Stimulated activated memory B cell treated with anti-CD40 and anti-IgM and Interleukin-4, amounts not matched to agents 10 μg/mL and 1 μg/mL and 100 μg/mL, for 72 hours (primary cell): Measurements from ENCODE around the gene KREMEN2.

Experiments
- ATAC-seq: fragments of 150-1000 bp; cut with Tn5 transposase; 2 replicates; pipeline ENCODE4 v1.10.0; 2021
- H3K27ac Mint-ChIP-seq: one replicate; pipeline ENCODE4 v1.8.0; 2022; ENCODE audit warnings: mild to moderate bottlenecking, mixed read lengths
- H3K27me3 Mint-ChIP-seq: one replicate; pipeline ENCODE4 v1.8.0; 2022; ENCODE audit warnings: mixed read lengths
- H3K36me3 Mint-ChIP-seq: one replicate; pipeline ENCODE4 v1.8.0; 2022; ENCODE audit warnings: mixed read lengths
- H3K4me1 Mint-ChIP-seq: one replicate; pipeline ENCODE4 v1.8.0; 2022; ENCODE audit warnings: mixed read lengths
- H3K4me3 Mint-ChIP-seq: one replicate; pipeline ENCODE4 v1.8.0; 2022; ENCODE audit warnings: mild to moderate bottlenecking, moderate library complexity, mixed read lengths
- H3K9me3 Mint-ChIP-seq: one replicate; pipeline ENCODE4 v1.8.0; 2022; ENCODE audit warnings: mixed read lengths

The KREMEN2 gene

DNA sequence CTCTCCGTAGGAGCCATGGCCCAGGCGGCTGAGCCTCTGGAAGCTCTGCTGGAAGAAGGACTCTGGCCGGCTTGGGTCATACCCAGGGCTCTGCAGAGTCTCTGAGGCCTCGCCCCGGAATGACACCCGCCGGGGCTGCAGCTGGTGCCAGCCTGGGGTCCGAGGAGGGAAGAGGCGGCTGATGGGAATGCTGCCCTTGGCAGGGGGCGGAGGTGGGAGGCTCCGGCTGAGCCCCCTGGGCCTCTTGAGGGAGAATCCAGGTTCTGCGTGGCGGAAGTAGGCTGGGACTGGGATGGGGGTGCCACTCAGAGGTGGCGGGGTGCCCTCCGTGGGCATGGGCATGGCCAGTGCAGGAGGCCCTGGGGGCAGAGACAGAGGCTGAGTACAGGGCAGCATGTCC, 12.6 kb downstream of the KREMEN2 start:
- H3K27ac Mint-ChIP-seq = no peak overlapping the region
- peaks cover 32% of the 10 kb centered on the region for H3K27me3 Mint-ChIP-seq

DNA sequence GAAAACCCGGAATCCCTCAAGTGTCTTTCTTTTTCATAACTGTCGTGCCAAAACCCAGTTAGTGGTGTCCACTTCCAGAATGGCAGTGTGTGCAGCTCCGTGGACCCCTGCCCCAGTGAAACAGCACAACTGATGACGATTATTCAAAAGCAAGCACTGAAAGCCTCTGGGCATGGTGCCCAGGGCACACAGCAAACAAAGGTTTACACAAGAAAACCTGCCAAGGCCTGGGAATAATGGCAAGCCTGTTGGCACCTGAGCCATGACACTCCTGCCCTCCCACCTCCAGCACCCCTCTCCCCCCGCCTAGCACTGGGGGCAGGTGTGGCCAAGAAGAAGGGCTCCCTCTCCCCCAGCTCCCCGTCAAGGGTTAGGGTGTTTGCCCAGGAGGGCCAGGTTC, 13.4 kb downstream of the KREMEN2 start:
- H3K27ac Mint-ChIP-seq = no peak overlapping the region
- no peak for ATAC-seq
- peaks cover 24% of the 10 kb centered on the region for H3K27me3 Mint-ChIP-seq
- H3K4me1 Mint-ChIP-seq = peaks cover 10% of the 10 kb centered on the region
- no peak overlapping the region for H3K4me3 Mint-ChIP-seq
- peaks cover 4% of the 10 kb centered on the region for H3K36me3 Mint-ChIP-seq
- H3K9me3 Mint-ChIP-seq = no peaks in the 10 kb centered on the region

More for the DNA sequence above, 12.6 kb downstream of the KREMEN2 start:
- Mint-ChIP-seq H3K36me3 (peaks cover 11% of the 10 kb centered on the region), H3K4me1 (peaks cover 13% of the 10 kb centered on the region), H3K9me3 (no peaks in the 10 kb centered on the region), H3K4me3 (no peak overlapping the region)
- no peak for ATAC-seq

DNA sequence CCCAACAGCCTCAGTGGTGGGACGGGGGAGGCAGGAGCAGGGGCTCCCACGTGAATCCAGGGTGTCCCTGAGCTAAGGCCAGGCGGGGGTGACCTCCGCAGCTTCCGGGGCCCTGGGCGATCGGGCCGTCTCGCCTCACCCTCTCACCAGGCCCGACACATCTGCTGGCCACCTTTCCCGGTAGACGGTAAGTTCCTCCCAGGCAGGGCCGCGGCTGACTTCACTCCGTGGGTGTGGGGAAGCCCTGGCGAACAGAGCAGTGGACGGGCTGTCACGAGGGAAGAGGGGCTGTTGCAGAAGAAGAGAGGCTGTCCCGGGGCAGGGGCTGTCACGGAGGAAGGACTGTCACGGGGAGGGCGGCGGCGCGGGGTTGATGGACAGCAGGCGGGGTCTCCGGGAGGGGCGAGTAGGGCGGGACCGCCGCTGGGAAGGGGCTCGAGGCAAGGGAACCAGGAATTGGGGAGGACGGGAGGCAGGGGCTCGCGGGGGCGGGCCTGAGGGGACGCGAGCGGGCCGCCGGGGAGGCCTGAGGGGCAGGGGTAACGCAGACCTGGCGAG, 15.7 kb downstream of the KREMEN2 start:
- Mint-ChIP-seq H3K9me3 (no peaks in the 10 kb centered on the region), H3K27ac (peak overlapping the region; percentile 88), H3K4me1 (peaks cover 23% of the 10 kb centered on the region), H3K27me3 (peaks cover 17% of the 10 kb centered on the region), H3K4me3 (peak overlapping the region; percentile 89), H3K36me3 (no peaks in the 10 kb centered on the region)
- ATAC-seq = no peak

DNA sequence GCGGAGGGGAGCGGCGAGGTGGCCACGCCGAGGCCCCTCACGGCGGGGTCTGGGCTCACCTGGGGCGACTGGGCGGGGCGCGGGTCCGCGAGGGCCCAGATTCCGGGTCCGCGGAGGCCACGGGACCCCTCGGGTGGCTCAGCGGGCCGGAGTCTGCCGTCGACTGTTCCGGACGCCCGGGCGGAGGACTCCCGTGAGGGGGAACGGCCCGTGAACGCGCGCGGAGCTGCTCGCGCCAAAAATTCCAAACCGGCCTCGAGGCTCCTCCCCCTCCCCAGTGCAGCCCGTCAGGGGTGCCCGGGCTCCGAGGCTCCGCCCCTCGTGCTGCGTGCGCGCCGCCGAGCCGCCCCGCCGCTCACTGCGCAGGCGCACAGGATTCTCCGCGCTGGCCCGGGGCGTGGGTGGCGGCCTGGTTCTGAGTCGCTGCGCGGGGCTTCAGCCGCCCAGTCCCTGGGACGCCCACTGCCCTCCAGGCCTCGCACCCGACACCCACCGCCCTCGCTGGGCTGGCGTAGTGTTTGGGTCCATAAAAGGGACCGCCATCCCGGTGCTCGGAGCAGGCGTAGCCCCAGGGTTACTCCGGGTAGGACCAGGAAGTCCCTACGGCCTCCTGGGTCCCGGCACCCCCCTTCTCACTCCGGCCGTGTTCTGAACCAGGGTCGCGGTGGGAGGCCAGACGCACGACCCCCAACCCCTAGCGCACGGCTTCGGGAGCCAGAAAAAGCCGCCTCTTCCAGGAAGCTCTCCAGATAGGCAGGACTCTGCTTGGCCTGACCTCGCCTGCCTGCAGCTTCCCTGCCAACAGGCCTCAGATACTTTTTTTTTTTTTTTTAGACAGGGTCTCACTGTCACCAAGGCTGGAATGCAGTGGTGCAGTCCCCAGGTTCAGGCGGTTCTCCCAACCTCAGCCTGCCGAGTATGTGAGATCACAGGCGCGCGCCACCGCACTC, 16.4 kb downstream of the KREMEN2 start, which contains the start of gene PKMYT1:
Gene PKMYT1 (minus strand): TSS at position 220 of the 950 bp plus-strand sequence. CDS start 789 bp downstream, outside the sequence.
- peak; percentile 91 for ATAC-seq

DNA sequence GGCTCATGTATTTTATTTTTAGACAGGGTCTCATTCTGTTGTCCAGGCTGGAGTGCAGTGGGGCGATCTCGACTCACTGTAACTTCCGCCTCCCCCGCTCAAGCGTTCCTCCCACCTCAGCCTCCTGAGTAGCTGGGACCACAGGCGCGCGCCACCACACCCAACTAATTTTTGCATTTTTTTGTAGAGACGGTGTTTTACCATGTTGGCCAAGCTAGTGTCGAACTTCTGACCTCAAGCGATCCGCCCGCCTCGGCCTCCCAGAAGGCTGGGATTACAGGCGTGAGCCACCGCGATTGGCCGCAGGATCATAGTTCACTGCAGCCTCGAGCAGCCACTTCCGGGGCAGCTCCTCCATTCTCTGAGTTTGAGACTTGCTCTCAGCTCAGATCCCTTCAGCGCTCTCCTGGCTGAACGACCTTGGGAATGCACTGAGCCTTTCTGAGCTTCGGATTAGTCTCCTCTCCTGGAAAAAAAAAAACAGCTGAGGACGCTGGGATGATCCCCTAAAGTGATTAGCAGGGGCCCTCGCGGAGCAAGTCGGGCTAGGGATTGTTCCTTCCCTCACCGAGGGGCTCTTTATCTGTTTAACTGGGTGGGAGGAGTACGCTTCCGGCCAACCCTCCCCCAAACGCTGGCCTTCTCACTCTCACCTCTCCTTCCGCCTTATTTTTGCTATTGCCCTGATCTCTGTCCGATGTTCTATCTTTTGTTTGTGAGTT, 17.3 kb downstream of the KREMEN2 start:
- H3K27ac Mint-ChIP-seq = peak overlapping the region; percentile 88
- H3K36me3 Mint-ChIP-seq = no peaks in the 10 kb centered on the region
- H3K27me3 Mint-ChIP-seq = peaks cover 20% of the 10 kb centered on the region
- H3K9me3 Mint-ChIP-seq = no peaks in the 10 kb centered on the region
- no peak for ATAC-seq
- peaks cover 23% of the 10 kb centered on the region for H3K4me1 Mint-ChIP-seq
- H3K4me3 Mint-ChIP-seq = peak overlapping the region; percentile 80

More for the DNA sequence above, 16.4 kb downstream of the KREMEN2 start, which contains the start of gene PKMYT1:
- H3K27me3 Mint-ChIP-seq = peaks cover 17% of the 10 kb centered on the region
- no peaks in the 10 kb centered on the region for H3K36me3 Mint-ChIP-seq
- peaks cover 23% of the 10 kb centered on the region for H3K4me1 Mint-ChIP-seq
- peak within 1 kb of the TSS; percentile 89 for H3K4me3 Mint-ChIP-seq
- no peaks in the 10 kb centered on the region for H3K9me3 Mint-ChIP-seq
- peak within 1 kb of the TSS; percentile 88 for H3K27ac Mint-ChIP-seq

DNA sequence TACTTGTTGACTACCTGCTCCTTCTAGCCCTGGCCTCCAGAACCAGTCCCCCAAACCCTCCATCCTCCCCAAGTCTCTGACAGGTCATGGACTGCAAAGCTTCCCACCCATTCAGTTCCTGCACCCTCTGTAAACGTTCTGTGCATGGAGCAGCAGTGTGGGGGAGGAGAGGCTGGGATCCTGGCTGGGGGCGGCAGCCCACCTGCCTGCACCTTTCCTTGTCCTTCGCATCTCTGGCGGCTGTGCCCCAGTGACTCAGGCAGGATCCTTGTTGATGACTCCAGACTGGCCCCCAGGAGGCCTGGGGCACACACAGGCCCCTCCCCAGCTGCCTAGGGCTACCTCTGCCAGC, 17.8 kb downstream of the KREMEN2 start:
- H3K36me3 Mint-ChIP-seq = no peaks in the 10 kb centered on the region
- H3K27ac Mint-ChIP-seq = peak overlapping the region; percentile 88
- ATAC-seq = no peak
- peaks cover 25% of the 10 kb centered on the region for H3K27me3 Mint-ChIP-seq
- no peaks in the 10 kb centered on the region for H3K9me3 Mint-ChIP-seq
- peaks cover 23% of the 10 kb centered on the region for H3K4me1 Mint-ChIP-seq
- peak overlapping the region; percentile 49 for H3K4me3 Mint-ChIP-seq

DNA sequence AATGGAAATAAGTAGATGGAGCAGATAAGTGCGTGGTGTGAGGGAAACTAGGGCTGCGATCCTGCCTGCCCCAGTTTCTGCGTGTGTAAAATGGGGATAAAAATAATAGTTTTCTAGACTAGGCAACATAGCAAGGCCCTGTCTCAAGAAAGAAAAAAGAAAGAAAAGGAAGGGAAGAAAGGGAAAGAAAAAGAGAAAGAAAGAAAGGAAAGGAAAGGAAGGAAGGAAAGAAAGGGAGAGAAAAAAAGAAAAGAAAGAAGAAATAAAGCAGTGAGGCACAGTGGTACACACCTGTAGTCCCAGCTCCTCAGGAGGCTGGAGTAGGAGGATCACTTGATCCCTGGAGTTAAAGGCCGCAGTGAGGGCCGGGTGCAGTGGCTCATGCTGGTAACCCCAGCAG, 18.3 kb downstream of the KREMEN2 start:
- H3K36me3 Mint-ChIP-seq = no peaks in the 10 kb centered on the region
- peak overlapping the region; percentile 1 for H3K4me3 Mint-ChIP-seq
- H3K4me1 Mint-ChIP-seq = peaks cover 23% of the 10 kb centered on the region
- H3K27ac Mint-ChIP-seq = no peak overlapping the region
- ATAC-seq = no peak
- no peaks in the 10 kb centered on the region for H3K9me3 Mint-ChIP-seq
- H3K27me3 Mint-ChIP-seq = peaks cover 31% of the 10 kb centered on the region

DNA sequence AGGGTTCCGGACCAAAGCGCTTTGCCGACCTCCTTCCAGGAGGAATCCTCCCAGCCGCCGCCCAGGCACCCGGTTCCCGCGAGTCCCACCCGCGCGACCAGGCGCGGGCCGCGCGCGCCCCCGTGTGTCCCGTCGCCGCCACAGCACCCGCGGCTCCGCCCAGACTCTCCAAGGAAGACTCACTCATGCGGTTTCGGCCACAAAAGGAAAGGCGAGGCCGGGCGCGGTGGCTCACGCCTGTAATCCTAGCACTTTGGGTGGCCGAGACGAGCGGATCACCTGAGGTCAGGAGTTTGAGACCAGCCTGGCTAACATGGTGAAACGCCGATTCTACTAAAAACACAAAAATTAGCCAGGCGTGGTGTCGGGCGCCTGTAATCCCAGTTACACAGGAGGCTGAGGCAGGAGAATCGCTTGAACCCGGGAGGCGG, 19.6 kb downstream of the KREMEN2 start:
- no peaks in the 10 kb centered on the region for H3K9me3 Mint-ChIP-seq
- peak; percentile 52 for ATAC-seq
- peaks cover 23% of the 10 kb centered on the region for H3K4me1 Mint-ChIP-seq
- no peaks in the 10 kb centered on the region for H3K36me3 Mint-ChIP-seq
- peaks cover 36% of the 10 kb centered on the region for H3K27me3 Mint-ChIP-seq
- H3K4me3 Mint-ChIP-seq = peak overlapping the region; percentile 62
- H3K27ac Mint-ChIP-seq = no peak overlapping the region

DNA sequence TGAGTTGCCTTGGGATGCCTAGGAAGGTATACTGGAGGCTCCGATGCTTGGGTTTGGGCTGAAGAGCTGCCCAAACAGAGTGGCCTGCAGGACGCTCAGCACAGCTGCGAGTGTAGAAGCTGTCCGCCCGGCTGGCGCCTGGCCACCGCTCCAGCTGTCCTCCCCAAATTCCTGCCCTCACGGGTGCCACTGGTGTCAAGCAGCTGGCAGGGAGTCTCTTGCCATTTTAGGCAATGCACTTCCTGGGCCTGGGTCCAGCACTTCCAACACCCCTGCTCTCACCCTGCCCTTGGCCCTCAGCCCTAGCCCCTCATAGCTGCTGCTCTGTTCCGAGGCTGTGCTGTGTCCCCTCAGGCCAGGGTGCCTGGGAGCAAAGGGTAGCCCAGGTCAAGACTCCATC, 21.4 kb downstream of the KREMEN2 start:
- no peaks in the 10 kb centered on the region for H3K9me3 Mint-ChIP-seq
- H3K27ac Mint-ChIP-seq = no peak overlapping the region
- no peak overlapping the region for H3K4me3 Mint-ChIP-seq
- peaks cover 16% of the 10 kb centered on the region for H3K4me1 Mint-ChIP-seq
- H3K36me3 Mint-ChIP-seq = no peaks in the 10 kb centered on the region
- H3K27me3 Mint-ChIP-seq = peaks cover 44% of the 10 kb centered on the region
- no peak for ATAC-seq

DNA sequence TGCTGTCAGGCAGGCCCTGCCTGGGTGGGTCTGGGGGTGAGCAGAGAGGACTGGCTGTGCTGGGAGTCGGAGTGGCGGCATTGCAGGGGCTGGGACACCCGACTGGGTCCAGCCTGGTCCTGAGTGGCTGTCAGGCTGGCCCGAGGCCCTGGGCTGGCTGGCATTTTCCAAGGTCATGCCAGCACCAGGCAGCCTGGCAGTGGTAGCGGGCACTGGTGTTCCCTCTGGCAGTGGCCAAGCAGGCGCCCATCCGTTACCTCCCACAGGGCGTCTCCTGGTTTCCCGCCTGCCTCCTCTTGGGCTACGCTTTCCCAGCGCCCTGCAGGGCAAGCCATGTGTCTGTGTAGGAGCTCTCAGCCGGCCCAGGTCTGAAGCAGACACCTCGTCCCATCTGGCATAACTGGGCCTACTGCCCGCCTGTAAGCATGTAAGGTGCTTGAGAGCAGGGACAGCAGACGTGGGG, 21.8 kb downstream of the KREMEN2 start:
- no peak for ATAC-seq
- H3K27me3 Mint-ChIP-seq = peaks cover 49% of the 10 kb centered on the region

DNA sequence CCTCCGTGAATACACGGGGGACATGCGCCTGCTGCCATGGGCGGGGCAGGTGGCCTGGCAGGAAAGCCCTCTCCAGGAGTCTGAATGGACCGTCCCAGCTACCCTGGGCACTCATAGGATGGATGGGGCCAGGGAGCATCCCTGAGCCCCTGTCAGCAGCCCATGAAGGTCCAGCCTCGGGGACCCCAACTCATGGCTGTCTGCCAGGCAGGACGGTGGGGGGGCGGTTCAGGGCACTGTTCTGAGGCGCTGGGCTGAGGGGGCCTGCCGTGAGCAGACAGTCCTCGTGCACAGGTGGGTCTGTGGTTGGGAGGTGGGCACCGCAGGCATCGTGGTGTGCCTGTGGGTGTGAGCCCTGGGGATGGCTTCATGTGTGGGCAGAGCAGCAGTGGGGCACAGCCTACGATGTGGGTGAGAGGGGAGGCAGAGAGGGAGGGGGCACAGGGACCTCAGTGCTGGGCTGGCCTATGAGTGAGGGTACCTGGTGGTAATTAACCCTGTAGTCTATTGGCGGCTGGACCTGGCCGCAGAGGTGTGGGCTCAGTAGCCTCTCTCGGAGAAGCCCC, 22.6 kb downstream of the KREMEN2 start:
- Mint-ChIP-seq H3K27ac (no peak overlapping the region), H3K4me3 (no peak overlapping the region), H3K9me3 (no peaks in the 10 kb centered on the region), H3K4me1 (peaks cover 16% of the 10 kb centered on the region), H3K36me3 (no peaks in the 10 kb centered on the region), H3K27me3 (peaks cover 55% of the 10 kb centered on the region)
- no peak for ATAC-seq

More for the DNA sequence above, 21.8 kb downstream of the KREMEN2 start:
- H3K36me3 Mint-ChIP-seq = no peaks in the 10 kb centered on the region
- H3K27ac Mint-ChIP-seq = no peak overlapping the region
- no peaks in the 10 kb centered on the region for H3K9me3 Mint-ChIP-seq
- no peak overlapping the region for H3K4me3 Mint-ChIP-seq
- peaks cover 16% of the 10 kb centered on the region for H3K4me1 Mint-ChIP-seq

DNA sequence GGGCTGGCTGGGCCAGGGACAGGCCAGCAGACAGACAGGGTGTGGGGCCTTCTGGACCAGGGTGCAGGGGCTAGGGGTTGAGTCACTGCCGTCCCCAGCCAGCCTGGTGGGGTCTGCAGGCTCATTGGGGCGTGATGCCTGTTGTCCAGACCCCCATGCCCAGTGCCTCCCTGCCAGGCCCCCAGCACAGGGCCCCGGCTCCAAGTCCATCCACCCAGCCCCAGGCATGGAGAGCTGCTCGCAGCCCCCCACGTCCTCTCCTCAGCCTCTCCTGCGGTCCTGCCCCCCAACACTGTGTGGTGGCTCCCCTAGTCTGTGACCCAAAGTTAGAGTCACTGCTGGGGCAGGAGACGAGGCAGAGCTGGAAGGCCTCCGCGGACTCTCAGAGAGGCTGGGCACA, 23.2 kb downstream of the KREMEN2 start:
- Mint-ChIP-seq H3K36me3 (no peaks in the 10 kb centered on the region), H3K27ac (no peak overlapping the region), H3K4me1 (peaks cover 15% of the 10 kb centered on the region), H3K27me3 (peaks cover 61% of the 10 kb centered on the region), H3K9me3 (no peaks in the 10 kb centered on the region), H3K4me3 (no peak overlapping the region)
- no peak for ATAC-seq

DNA sequence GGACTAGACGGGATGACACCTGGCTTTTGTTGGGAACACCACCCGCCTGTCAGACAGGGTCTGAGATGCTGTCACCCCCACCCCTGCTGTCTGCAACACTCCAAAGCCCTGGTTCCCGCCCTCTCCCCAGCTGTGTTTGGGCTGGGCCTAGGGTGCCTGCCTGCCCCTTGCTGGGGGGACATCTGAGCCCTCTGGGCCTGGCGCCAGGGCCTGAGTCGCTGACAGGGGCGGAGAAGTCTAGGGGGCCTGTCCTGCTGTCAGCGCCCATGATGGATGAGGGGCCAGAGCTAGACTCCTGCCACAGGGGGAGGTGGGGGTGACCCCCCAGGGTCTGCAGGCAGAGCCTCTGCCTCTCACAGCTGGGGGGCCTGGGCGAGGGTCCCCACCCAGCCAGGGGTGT, 23.8 kb downstream of the KREMEN2 start:
- peak; percentile 13 for ATAC-seq
- no peaks in the 10 kb centered on the region for H3K9me3 Mint-ChIP-seq
- H3K36me3 Mint-ChIP-seq = no peaks in the 10 kb centered on the region
- peaks cover 10% of the 10 kb centered on the region for H3K4me1 Mint-ChIP-seq
- peaks cover 63% of the 10 kb centered on the region for H3K27me3 Mint-ChIP-seq
- no peak overlapping the region for H3K27ac Mint-ChIP-seq
- H3K4me3 Mint-ChIP-seq = no peak overlapping the region

DNA sequence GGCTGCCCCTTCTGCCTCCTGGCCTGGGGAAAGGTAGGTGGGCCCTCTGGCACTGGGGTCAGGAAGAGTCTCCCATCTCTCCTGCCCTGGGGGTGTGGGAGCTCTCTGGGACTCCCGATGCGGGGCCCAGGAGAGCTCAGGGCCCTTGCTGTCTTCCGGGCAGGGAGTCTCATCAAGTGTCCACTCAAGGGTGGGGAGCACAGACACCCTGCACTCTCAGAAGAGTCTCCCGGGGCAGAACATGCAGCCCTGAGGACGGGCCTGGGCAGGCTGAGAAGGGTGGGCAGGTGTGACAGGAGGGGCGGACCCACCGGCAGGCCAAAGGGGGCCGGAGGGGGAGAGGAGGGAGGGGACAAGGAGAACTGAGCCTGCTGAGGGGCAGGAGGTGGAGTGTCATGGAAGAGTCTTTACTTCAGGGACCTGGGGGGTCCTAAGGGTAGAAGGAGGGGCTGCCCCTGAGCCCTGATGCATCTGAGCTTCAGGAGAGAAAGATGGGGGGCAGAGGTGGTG, 24.6 kb downstream of the KREMEN2 start:
- Mint-ChIP-seq H3K9me3 (no peaks in the 10 kb centered on the region), H3K27me3 (peaks cover 63% of the 10 kb centered on the region), H3K36me3 (no peaks in the 10 kb centered on the region), H3K4me1 (peaks cover 4% of the 10 kb centered on the region), H3K4me3 (no peak overlapping the region), H3K27ac (no peak overlapping the region)
- ATAC-seq = no peak

DNA sequence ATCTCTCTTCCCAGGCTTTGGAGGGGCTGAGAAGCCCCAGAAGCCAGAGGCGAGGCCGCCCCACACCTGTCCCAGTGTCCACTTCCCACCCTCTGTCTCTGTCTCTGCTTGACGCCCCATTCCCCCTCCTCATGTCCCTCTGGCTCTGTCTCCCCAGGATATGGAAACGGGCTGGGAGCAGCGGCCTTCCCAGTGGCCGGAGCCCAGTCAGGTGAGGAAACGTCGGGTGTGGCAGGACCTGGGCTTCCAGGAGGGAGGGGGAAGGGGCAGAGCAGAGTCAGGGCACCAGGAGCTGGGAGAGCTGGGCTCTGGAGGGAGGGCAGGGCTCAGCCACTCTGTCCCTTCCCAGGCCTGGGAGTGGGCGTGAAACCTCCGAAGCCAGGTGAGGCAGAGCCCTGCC, 26.8 kb downstream of the KREMEN2 start:
- no peak for ATAC-seq
- no peak overlapping the region for H3K27ac Mint-ChIP-seq
- H3K27me3 Mint-ChIP-seq = peaks cover 66% of the 10 kb centered on the region
- no peaks in the 10 kb centered on the region for H3K4me1 Mint-ChIP-seq
- no peaks in the 10 kb centered on the region for H3K9me3 Mint-ChIP-seq
- no peak overlapping the region for H3K4me3 Mint-ChIP-seq
- H3K36me3 Mint-ChIP-seq = no peaks in the 10 kb centered on the region
